PFSK-1 (cell line): ENCODE results near the gene UTRN.

ENCODE experiments used
- POLR2AphosphoS5 ChIP-seq: IDR thresholded peaks from 2 replicates; pipeline ENCODE4 v1.6.1; 2012; ENCODE audit warnings: low read depth, mild to moderate bottlenecking, control low read depth, low read length, moderate library complexity
- SIN3A ChIP-seq: IDR thresholded peaks from 2 replicates; pipeline ENCODE4 v1.6.1; 2012; ENCODE audit warnings: mild to moderate bottlenecking, low read length, moderate library complexity, borderline replicate concordance; ENCODE audit not compliant: insufficient read depth
- TAF1 ChIP-seq: IDR thresholded peaks from 2 replicates; pipeline ENCODE4 v1.6.1; 2012; ENCODE audit warnings: low read length, control low read depth, borderline replicate concordance; ENCODE audit not compliant: insufficient read depth
- TF ChIP-seq, protein P1 (sequence below), 2 experiments: IDR thresholded peaks; 2 replicates each; pipeline versions ENCODE4 v1.6.1 to v1.8.0; 2011 to 2012; ENCODE audit warnings: low read depth in 2 of 2, low read length in 2 of 2, control low read depth in 1 of 2, inconsistent platforms in 1 of 2, mild to moderate bottlenecking in 1 of 2, moderate library complexity in 1 of 2; ENCODE audit not compliant: insufficient read depth in 1 of 2

DNA sequence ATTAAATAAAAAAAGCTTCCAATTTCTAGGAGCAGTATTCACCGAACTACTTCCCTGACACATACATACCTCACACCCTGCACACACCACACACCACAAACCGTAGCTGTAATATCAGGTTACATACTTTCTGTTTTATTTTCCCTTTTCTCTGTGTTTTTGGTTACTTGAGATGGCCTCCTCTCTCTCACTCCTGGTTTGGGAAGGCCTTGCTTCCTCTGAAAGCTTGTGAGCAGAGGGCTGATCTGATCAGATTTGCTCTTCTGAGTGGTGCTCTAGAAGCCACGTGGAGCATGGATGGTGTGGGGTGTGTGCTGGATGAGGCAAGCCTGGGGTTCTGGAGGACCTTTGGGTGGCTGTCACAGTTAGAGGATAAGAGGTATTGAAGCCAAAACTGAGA lies 20.9 kb downstream of the UTRN start:
- TF ChIP-seq POLR2AphosphoS5 (no peak), TAF1 (no peak), SIN3A (no peak)
- TF ChIP-seq, protein P1, sequence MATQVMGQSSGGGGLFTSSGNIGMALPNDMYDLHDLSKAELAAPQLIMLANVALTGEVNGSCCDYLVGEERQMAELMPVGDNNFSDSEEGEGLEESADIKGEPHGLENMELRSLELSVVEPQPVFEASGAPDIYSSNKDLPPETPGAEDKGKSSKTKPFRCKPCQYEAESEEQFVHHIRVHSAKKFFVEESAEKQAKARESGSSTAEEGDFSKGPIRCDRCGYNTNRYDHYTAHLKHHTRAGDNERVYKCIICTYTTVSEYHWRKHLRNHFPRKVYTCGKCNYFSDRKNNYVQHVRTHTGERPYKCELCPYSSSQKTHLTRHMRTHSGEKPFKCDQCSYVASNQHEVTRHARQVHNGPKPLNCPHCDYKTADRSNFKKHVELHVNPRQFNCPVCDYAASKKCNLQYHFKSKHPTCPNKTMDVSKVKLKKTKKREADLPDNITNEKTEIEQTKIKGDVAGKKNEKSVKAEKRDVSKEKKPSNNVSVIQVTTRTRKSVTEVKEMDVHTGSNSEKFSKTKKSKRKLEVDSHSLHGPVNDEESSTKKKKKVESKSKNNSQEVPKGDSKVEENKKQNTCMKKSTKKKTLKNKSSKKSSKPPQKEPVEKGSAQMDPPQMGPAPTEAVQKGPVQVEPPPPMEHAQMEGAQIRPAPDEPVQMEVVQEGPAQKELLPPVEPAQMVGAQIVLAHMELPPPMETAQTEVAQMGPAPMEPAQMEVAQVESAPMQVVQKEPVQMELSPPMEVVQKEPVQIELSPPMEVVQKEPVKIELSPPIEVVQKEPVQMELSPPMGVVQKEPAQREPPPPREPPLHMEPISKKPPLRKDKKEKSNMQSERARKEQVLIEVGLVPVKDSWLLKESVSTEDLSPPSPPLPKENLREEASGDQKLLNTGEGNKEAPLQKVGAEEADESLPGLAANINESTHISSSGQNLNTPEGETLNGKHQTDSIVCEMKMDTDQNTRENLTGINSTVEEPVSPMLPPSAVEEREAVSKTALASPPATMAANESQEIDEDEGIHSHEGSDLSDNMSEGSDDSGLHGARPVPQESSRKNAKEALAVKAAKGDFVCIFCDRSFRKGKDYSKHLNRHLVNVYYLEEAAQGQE (IDR thresholded peaks at IDR 0.05; ENCODE audit: insufficient read depth in 1 of 2, low read depth in 2 of 2, low read length in 2 of 2) = no peak
